Cardiac fibroblast (primary cell): Measurements from ENCODE around the gene HRH4.

Experiments
- DNase-seq, 2 donors: peaks; one replicate each; pipeline versions ENCODE4 v3.0.0 to v3.0.0-alpha.2; 2010; ENCODE audit warnings: low read depth in 2 of 2
- H3K4me3 ChIP-seq, 2 donors: replicated peaks in 1 of 2; 1 replicate in 1 of 2; 2 replicates in 1 of 2; pipeline ENCODE4 v1.5.1; 2011; ENCODE audit warnings: low read depth in 2 of 2, low read length in 2 of 2, mild to moderate bottlenecking in 2 of 2, moderate library complexity in 1 of 2
- TF ChIP-seq, protein P1 (sequence below): IDR thresholded peaks from one replicate; pipeline ENCODE4 v1.5.1; 2011; ENCODE audit warnings: low read depth, mild to moderate bottlenecking, low read length, inconsistent platforms

Gene HRH4

DNA sequence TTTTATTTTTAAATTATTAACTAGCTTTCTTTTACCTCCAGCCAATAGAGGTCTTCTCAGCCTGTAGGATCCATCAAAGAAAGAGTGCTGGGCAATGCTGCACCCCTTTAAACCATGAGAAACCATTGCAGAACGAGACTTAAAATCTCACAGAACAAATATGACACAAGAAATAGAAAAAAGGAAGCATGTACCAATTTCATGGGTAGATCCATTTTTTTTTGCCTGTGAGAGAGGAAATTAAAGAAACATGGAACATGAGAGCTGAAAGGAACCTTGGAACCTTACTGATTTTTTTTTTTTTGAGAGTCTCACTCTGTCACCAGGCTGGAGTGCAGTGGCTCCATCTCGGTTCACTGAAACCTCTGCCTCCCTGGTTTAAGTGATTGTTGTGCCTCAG is 14.0 kb downstream of the HRH4 start:
- TF ChIP-seq, protein P1, sequence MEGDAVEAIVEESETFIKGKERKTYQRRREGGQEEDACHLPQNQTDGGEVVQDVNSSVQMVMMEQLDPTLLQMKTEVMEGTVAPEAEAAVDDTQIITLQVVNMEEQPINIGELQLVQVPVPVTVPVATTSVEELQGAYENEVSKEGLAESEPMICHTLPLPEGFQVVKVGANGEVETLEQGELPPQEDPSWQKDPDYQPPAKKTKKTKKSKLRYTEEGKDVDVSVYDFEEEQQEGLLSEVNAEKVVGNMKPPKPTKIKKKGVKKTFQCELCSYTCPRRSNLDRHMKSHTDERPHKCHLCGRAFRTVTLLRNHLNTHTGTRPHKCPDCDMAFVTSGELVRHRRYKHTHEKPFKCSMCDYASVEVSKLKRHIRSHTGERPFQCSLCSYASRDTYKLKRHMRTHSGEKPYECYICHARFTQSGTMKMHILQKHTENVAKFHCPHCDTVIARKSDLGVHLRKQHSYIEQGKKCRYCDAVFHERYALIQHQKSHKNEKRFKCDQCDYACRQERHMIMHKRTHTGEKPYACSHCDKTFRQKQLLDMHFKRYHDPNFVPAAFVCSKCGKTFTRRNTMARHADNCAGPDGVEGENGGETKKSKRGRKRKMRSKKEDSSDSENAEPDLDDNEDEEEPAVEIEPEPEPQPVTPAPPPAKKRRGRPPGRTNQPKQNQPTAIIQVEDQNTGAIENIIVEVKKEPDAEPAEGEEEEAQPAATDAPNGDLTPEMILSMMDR, result no peak
- no peak for DNase-seq
- H3K4me3 ChIP-seq, result no peak overlapping the region

DNA sequence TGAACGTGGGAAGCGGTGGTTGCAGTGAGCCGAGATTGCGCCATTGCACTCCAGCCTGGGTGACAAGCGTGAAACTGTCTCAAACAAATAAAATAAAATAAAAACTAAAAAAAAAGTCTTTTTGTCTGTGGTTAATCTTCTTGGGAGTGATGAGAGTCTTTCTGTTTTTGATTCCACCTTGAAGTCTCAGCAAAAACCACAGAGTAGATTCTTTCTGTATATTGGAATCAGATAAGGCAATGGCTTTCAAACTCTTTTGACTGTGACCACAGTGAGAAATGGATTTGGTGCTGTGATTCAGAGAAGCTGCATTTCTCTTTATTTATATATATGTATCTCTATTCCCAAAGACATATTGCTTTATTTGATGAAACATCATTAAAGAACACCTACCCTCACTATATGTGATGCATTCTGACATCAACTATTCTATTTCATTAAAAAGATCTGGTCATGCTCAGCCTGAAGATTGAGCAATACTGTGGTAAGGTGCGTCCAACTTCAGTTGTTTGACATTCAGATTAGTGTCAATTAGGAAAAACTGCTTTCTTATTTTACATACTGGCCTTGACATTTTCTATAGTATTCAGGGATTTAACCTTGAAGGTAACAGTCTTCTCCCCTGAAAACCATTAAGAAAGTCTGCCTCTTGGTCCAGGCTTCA is 15.6 kb downstream of the HRH4 start:
- no peak for DNase-seq
- no peak overlapping the region for H3K4me3 ChIP-seq
- TF ChIP-seq, protein P1, result no peak

DNA sequence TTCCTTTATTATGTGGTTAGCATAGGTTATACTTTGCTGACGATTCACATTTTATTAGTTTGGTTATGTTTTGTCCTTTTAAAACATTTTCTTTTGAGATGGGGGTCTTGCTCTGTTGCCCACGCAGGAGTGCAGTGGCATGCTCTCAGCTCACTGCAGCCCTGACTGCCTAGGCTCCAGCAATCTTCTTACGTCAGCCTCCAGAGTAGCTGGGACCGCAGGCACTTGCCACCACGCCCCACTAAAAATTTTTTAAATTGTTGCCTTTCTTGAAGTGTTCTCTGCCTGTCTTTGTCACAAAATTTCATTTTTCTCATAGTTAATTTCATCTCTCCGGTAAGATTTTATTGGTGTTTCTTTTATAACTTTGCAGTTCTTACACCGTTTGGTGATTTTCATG is 18.9 kb downstream of the HRH4 start:
- no peak for DNase-seq
- TF ChIP-seq, protein P1, result no peak
- no peak overlapping the region for H3K4me3 ChIP-seq

DNA sequence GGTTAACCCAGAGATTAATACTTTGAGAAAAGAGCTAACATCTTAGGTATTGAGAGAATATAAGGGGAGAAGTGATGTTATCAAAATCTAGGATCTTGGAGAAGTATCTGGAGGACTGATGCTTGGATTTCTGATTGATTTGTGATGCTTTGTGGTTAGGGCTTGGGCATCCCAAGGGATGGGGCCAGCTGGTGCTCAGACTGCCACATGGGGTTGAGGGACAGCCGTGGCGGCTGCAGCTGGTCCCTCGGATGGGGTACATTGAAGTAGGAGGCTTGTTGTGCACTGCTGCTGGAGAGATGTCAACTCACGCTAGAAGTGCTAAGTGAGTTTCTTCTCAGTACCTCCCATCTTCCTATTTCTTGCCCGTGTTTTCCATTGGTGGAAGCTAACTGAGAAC is 22.4 kb downstream of the HRH4 start:
- TF ChIP-seq, protein P1, result no peak
- DNase-seq, result no peak
- H3K4me3 ChIP-seq, result no peak overlapping the region

DNA sequence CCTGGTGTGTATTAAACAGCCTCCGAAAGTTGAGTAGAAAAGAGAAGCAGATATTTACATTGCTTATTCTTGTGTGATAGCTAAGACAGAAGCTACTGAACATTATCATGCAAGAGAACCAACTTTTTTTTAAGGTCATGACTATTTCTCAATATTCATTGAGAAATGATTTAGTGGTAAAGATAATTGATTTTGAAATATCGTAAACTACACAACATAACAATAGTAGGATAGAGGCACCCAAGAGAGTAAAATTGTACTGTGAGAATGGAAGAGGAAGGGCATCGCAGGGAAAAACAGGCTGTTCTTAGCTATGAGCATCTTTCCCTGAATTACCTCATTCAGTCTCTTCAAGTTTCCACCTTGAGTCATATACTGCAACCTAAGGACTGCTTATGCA is 25.2 kb downstream of the HRH4 start:
- TF ChIP-seq, protein P1, result no peak
- no peak for DNase-seq
- no peak overlapping the region for H3K4me3 ChIP-seq

DNA sequence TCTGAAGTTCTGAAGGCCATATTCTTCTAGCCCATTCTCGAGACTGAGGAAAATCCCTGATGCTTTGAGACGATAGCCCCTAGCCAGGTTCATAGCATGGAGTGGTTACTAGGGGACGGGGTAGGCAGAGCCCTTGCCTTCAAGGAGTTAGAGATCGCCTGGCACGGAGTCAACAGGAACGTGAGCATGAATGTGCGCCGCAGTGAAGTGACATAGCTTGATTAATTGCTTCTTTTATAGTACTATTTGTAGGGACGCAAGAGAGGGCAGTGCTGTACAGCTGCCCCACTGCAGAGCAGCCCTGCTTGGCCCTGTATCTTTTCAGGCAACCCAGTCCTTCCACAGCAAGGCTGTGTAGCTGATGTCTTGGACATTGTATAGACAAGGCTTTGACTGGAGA is 26.2 kb downstream of the HRH4 start:
- no peak for DNase-seq
- no peak overlapping the region for H3K4me3 ChIP-seq
- TF ChIP-seq, protein P1, result no peak
